RWPE1 (cell line): ENCODE data around the gene VPS33B.

Experiments
- CTCF ChIA-PET: fragments of 350-600 bp; sonication (Branson Sonifier 250); formaldehyde crosslinking; extraction: SDS; loops from one replicate; lab custom pipeline; 2021; lab: Yijun Ruan, JAX
- POLR2A ChIA-PET: fragments of 400-600 bp; formaldehyde crosslinking; extraction: SDS; loops from one replicate; lab custom pipeline; 2020; ENCODE audit warnings: antibody characterized with exemption; ENCODE audit not compliant: low non-redundant PET; lab: Yijun Ruan, JAX
- DNase-seq: peaks from one replicate; pipeline ENCODE4 v3.0.0; 2012; ENCODE audit warnings: low spot score
- H3K27ac ChIP-seq: fragments of 450-650 bp; 2 replicates; pipeline ENCODE4 v1.5.1; 2017
- TF ChIP-seq, protein P1 (sequence below): fragments of 450-650 bp; conservative IDR thresholded peaks from 2 replicates; pipeline ENCODE4 v1.5.1; 2017; ENCODE audit warnings: low read depth, mild to moderate bottlenecking

VPS33B gene

GRCh38 chr15:91040856-91041255 lies 18.5 kb upstream of the VPS33B start:
- DNase-seq = no peak
- CTCF ChIA-PET = interaction anchor here (0.7 kb wide), 1 partner anchor 30 kb away, joined by 3 read pairs; no protein-coding TSS in a partner anchor
- TF ChIP-seq, protein P1, sequence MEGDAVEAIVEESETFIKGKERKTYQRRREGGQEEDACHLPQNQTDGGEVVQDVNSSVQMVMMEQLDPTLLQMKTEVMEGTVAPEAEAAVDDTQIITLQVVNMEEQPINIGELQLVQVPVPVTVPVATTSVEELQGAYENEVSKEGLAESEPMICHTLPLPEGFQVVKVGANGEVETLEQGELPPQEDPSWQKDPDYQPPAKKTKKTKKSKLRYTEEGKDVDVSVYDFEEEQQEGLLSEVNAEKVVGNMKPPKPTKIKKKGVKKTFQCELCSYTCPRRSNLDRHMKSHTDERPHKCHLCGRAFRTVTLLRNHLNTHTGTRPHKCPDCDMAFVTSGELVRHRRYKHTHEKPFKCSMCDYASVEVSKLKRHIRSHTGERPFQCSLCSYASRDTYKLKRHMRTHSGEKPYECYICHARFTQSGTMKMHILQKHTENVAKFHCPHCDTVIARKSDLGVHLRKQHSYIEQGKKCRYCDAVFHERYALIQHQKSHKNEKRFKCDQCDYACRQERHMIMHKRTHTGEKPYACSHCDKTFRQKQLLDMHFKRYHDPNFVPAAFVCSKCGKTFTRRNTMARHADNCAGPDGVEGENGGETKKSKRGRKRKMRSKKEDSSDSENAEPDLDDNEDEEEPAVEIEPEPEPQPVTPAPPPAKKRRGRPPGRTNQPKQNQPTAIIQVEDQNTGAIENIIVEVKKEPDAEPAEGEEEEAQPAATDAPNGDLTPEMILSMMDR = no peak

DNA sequence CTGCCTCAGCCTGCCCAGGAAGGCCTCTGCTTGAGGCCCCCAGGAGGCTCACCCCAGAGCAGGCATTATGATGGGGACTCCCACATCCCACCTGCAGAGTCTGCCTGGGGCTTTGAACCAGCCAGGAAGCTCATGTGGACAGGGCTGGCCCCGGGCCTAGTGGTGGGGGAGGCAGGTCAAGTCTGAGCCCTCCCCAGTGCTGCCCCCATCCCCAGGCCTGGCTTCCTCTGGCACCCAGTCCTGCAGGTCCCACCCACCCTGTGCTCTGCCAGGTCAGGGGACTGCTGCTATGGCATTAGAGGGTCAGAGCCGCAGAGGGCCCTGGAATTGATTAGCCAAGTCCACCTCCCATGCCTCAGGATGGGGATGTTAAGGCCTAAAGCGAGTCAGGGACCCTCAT lies 17.6 kb upstream of the VPS33B start:
- CTCF ChIA-PET = interaction anchor here (0.7 to 0.8 kb wide), 3 partner anchors 15 to 57 kb away, joined by 3 read pairs; no protein-coding TSS in a partner anchor
- no peak overlapping the region for H3K27ac ChIP-seq
- DNase-seq = no peak
- POLR2A ChIA-PET = no interaction called here
- TF ChIP-seq, protein P1 = no peak

More at GRCh38 chr15:91040856-91041255, 18.5 kb upstream of the VPS33B start:
- H3K27ac ChIP-seq = no peak overlapping the region
- POLR2A ChIA-PET = no interaction called here

GRCh38 chr15:91032919-91033803 lies 10.8 kb upstream of the VPS33B start:
- H3K27ac ChIP-seq = no peak overlapping the region
- CTCF ChIA-PET = interaction anchor here (0.6 to 2.2 kb wide), 9 partner anchors 9 to 824 kb away, joined by 3 to 21 read pairs (median 4); partner anchors contain the start of gene VPS33B
- DNase-seq = peak; percentile 26
- TF ChIP-seq, protein P1 = peak; percentile 76
- POLR2A ChIA-PET = interaction anchor here (0.6 kb wide), 1 partner anchor 40 kb away, joined by 5 read pairs; no protein-coding TSS in a partner anchor

GRCh38 chr15:91031796-91032195 lies 9.4 kb upstream of the VPS33B start:
- H3K27ac ChIP-seq = no peak overlapping the region
- TF ChIP-seq, protein P1 = no peak
- ChIA-PET POLR2A (no interaction called here), CTCF (interaction anchor here (0.6 to 0.7 kb wide), 2 partner anchors 35 to 60 kb away, joined by 5 to 7 read pairs; no protein-coding TSS in a partner anchor)
- DNase-seq = no peak

DNA sequence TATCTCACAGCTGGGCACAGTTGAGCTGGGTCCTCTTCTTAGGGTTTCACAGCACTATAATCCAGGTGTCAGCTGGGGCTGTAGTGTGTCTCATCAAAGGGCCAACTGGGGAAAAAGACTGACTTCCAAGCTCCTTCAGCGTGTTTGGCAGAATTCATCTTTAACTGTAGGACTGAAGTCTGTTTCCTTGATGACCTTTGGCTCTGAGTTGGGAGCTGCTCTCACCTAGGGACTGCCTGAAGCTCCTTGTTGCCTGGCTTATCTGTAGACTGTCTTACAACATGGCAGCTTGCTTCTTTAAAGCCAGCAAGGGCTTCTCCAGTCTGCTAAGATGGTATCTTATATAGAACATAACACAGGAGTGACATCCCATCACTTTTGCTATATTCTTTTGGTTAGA lies 5.3 kb upstream of the VPS33B start:
- TF ChIP-seq, protein P1 = no peak
- no peak for DNase-seq
- ChIA-PET POLR2A (no interaction called here), CTCF (interaction anchor here (0.6 to 1.4 kb wide), 2 partner anchors 72 to 391 kb away, joined by 3 read pairs; no protein-coding TSS in a partner anchor)
- no peak overlapping the region for H3K27ac ChIP-seq

DNA sequence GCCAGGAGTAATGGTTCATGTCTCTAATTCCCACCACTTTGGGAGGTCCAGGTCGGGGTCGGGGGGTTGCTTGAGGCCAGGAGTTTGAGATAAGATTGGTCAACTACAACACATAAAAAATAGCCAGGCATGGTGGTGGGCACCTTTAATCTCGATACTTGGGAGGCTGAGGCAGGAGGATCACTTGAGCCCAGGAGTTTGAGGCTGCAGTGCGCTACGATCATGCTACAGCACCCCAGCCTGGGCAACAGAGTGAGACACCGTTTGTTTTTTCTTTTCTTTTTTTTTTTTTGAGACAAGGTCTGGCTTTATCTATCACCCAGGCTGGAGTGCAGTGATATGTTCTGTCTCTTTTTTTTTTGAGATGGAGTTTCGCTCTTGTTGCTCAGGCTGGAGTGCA lies 1.3 kb upstream of the VPS33B start:
- no peak overlapping the region for H3K27ac ChIP-seq
- TF ChIP-seq, protein P1 = no peak
- ChIA-PET CTCF (interaction anchor here (0.6 to 2.2 kb wide), 3 partner anchors 10 to 814 kb away, joined by 4 to 6 read pairs (median 4); no protein-coding TSS in a partner anchor), POLR2A (no interaction called here)
- DNase-seq = no peak
